GM12875 (cell line): ENCODE data around the gene NEU1.
"Not testable (repeated sequence)": the region's sequence is repeated elsewhere in the genome, so short reads cannot be mapped to it uniquely, and the experiment has no call there.

Experiments
- H3K4me3 ChIP-seq: one replicate; pipeline ENCODE4 v1.5.1; 2011; ENCODE audit warnings: low read depth, low read length, control low read depth
- CTCF ChIP-seq: IDR thresholded peaks from 2 replicates; pipeline ENCODE4 v1.5.1; 2011; ENCODE audit warnings: low read depth, mild to moderate bottlenecking, control low read depth, inconsistent platforms, low read length, moderate library complexity, borderline replicate concordance; ENCODE audit not compliant: insufficient read depth

NEU1 gene

GRCh38 chr6:31862344-31863235, at the start of gene NEU1:
NEU1 (minus strand) TSS chr6:31862821; CDS start chr6:31862776, 45 bp downstream.
- TF ChIP-seq CTCF, result no peak
- peak within 1 kb of the TSS; percentile 78 for H3K4me3 ChIP-seq

GRCh38 chr6:31911826-31912585, 49.4 kb upstream of the NEU1 start:
- no peak overlapping the region for H3K4me3 ChIP-seq

DNA sequence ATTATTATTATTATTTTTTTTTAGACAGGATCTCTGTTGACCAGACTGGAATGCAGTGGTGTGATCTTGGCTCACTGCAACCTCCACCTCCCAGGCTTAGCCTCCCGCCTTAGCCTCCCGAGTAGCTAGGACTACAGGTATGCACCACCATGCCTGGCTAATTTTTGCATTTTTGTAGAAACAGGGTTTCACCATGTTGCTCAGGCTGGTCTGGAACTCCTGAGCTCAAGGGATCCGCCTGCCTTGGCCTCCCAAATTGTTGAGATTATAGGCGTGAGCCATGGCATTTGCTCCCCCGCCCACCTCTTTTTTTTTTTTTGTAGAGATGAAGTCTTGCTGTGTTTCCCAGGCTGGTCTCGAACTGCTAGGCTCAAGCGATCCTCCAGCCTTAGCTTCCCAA, 46.7 kb upstream of the NEU1 start:
- not testable (repeated sequence) for H3K4me3 ChIP-seq

More at GRCh38 chr6:31911826-31912585, 49.4 kb upstream of the NEU1 start:
- no peak for TF ChIP-seq CTCF

- TF ChIP-seq CTCF, result no peak
- H3K4me3 ChIP-seq, result no peak overlapping the region
Observed at GRCh38 chr6:31908791-31909190, 46.2 kb upstream of the NEU1 start.

DNA sequence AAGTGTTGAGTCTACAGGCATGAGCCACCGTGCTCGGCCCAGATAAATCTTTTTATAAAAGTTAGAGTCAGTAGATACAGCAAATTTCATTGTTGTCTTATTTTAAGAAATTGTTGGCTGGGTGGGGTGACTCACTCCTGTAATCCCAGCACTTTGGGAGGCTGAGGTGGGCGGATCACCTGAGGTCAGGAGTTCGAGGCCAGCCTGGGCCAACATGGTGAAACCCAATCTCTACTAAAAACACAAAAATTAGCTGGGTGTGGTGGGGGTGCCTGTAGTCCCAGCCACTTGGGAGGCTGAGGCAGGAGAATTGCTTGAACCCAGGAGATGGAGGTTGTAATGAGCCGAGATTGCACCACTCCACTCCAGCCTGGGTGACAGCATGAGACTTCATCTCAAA, 45.6 kb upstream of the NEU1 start:
- not testable (repeated sequence) for H3K4me3 ChIP-seq

DNA sequence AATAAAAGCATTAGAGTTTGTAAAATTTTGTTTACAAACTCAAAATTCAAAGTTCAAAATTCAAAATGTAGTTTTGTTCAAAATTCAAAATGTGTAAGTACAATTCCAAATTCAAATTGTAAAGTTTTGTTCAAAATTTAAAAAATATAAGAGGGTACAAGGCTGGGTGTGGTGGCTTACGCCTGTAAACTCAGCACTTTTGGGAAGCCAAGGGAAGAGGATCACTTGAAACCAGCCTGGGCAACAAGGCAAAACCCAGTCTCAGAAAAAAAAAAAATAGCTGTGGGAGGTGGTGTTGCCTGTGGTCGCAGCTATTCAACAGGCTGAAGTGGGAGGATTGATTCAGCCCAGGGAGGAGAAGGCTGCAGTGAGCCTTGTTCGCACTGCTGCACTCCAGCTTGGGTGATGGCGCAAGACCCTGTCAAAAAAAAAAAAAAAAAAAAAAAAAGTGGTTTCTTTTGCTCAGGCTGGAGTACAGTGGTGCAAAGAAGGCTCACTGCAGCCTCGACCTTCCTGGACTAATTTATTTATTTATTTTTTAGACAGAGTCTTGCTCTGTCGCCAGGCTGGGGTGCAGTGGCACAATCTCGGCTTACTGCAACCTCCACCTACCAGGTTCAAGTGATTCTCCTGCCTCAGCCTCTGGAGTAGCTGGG, 44.7 kb upstream of the NEU1 start:
- no peak for TF ChIP-seq CTCF
- no peak overlapping the region for H3K4me3 ChIP-seq

- H3K4me3 ChIP-seq, result not testable (repeated sequence)
Observed at GRCh38 chr6:31906727-31907126, 44.1 kb upstream of the NEU1 start.

DNA sequence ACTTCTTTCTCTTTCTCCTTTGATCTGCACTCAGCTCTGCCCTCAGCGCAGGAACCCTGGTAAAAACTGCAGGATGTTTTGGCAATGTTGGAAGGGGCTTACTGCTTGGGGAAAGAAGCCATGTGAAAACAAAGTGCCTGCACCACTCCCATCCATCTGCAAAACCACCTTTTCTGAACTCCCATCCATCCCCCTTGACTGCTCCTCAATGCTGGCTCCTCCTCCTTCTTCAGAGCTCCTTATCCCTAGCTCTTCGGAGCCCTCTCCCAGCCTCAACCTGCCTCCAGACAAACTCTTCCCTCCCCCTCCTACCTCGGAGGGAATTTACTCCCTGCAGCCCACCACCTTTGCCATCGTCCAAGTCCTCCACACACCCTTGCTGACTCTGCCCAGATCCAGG, 43.5 kb upstream of the NEU1 start:
- TF ChIP-seq CTCF, result no peak

More for the DNA sequence above, 43.5 kb upstream of the NEU1 start:
- H3K4me3 ChIP-seq, result no peak overlapping the region
